OCI-M1 (cell line): ENCODE results near the gene LAGE3.

Experiments
- DNase-seq: peaks from one replicate; lab custom pipeline; 2025; lab: John Stamatoyannopoulos, UW

The LAGE3 gene

DNA sequence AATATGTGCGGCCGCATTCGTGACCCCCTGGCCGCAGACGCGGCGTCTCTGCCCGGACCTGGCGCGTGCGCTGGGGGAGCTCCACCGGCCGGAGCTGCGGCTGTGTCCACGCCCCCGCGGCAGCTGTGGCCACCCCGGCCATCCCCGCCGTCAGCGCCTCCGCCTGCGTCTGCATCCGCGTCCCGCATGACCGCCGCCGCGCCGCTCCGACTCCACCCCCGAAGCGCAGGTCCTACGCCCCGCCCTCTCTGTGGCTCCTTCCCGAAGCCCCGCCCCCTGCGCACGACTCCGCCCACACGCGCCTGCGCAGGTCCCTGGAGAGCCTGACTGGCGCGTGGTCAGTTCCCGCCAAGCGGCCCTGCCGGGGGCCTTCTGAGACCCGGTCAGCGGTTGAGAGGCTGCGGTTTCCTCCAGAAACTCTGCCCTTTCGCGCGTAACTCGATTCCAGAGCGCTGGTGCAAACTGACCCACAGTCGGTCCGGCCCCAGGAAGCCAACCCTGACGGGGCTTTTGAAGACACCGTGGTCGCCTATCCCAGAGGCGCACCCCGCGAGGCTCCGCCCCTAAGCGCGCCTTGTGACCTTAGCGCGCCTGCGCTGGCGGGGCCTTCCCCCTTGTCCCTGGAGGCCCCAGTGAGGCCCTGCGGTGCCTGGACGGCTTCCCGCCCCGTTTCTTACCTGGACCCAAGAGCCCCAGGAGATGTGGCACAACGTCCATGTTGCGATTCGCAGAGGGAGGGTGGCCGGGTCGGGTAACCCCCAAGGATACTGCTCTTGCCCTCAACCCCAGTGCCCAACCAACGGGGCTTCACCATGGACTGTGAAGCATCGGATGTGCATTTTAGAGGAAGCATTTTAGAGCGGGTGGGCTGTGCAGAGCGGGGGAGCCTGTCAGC is at the start of gene LAGE3:
TSS of gene LAGE3 (minus strand) at position 554 of the 895 bp plus-strand sequence. CDS start at position 188, 366 bp downstream.
- DNase-seq, result peak; percentile 97

GRCh38 chrX:154526901-154527675 is 48.0 kb upstream of the LAGE3 start:
- DNase-seq, result peak; percentile 87

- DNase-seq, result no peak
Observed at GRCh38 chrX:154525606-154526490, 46.8 kb upstream of the LAGE3 start.

DNA sequence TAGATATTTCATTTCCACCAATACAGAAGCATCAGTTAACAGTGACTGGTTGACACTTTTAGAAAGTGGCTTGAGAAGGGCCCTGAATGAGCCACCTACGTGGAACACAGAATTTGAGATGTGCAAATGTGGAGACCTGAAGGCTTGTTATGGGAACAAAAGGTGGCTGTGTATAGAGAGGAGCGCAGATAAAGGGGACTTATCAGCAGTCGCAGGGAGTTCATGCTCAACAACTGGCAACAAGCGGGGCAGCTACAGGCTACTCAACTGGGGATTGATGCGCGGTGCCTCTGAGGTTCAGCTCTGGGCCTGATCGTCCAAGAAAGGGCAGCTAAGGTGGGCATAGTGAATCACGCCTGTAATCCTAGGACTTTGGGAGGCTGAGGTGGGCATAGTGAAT is 40.3 kb upstream of the LAGE3 start:
- DNase-seq, result no peak

DNA sequence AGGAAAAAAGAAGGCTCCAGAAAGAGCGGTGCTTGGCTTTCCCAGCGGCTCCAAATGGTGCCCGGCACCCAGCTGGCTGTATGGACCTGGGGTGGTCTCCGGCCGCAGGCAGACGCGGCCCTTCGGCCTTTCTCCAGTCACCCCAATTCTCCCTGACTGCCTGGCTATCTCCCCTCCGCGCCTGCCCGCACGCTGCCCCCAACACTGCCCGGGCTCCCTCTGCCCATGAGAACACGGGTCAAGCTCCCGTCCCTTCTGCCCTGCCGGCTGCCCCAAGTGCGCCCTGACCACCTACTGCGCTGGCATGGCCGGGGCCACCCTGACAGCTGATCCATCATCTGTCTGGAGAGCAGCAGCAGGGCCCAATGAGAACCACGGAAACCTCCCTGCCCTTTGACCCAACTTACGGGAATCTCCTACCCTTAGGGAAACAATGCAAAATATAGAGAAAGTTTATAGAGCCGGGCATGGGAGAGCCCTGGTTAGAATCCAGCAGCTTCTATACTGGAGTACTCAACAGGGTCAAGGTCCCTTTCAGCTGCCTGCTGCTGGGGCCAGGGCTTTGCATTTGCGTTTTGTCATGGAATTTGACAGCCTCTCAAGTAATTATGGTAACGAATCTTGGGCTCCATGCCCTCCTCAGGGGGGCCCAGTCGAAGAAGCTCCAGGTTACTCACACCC is 38.2 kb upstream of the LAGE3 start:
- DNase-seq, result no peak

- peak; percentile 79 for DNase-seq
Observed at GRCh38 chrX:154516656-154517100, 37.6 kb upstream of the LAGE3 start.

- peak; percentile 93 for DNase-seq
Observed at GRCh38 chrX:154515966-154516655, 37.0 kb upstream of the LAGE3 start, which contains the start of gene FAM3A. Gene FAM3A, minus strand, starts transcription at chrX:154516232. Its CDS starts 460 bp downstream, at chrX:154515772.

DNA sequence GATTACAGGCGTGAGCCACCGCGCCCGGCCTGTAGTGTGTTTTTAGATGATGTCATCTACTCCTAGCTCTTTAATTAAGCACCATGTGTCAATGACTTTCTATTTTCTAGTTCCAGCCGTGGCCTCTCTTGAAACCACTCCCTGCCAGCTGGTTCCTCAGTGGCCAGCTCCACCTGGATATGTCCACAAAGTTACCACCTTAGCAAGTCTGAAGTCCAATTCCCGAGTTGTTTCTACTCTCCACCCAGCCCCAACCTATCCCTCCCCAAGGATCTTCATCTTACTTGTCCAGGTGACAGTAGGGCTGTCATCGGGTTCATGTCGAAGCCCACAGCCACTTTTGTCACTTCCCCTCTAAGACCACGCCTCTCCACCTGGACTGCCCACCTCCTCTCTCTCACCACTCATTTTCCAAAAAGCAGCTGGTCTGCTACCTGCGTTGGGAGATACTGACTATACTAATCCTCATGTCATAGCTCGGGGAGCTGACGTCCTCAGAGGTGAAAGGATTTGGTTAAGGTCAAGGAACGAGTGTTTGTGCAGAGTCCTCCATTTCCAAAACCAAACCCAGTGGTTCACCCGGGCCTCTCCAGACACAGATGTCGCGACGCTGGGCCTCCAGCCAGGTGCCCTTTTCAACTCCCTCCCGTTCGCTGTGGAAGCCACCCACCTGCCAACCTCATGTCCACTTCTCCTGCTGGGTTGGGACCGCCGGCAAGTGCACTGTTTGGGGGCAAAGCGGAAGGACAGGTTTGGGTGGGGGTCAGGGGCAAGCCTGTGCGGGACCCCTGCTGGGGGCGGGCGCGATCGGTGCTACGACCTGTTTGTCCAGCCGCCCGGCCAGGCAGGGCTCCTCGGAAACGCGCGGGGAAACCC is 36.2 kb upstream of the LAGE3 start:
- peak; percentile 23 for DNase-seq

GRCh38 chrX:154513716-154514115 is 34.6 kb upstream of the LAGE3 start:
- no peak for DNase-seq

DNA sequence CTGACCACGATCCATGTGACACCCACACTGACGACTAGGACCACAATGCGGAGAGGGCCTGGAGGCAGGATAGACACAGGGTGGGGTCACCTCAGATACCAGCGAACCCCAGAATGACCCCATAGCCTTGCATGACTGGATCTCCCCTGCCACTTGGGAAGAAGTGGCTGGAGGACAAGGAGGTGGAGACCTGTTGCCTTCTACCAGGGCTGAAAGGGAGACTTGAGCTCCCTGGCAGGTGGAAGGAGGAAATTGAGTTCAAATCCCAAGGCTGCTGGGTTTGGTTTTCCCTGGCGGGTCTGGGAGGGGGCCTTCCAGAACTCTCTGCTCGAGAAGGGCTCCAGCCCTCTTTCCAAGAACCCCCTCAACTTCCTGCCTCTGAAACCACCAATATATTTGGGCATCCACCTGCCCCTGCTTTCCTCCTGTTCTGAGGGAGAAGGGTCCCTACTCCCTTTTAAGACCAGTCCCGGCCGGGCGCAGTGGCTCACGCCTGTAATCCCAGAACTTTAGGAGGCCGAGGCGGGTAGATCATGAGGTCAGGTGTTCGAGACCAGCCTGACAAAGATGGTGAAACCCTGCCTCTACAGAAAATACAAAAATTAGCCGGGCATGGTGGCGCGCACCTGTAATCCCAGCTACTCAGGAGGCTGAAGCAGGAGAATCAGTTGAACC is 33.9 kb upstream of the LAGE3 start:
- no peak for DNase-seq

GRCh38 chrX:154511761-154512160 is 32.7 kb upstream of the LAGE3 start:
- DNase-seq, result no peak

GRCh38 chrX:154509455-154509854 is 30.4 kb upstream of the LAGE3 start:
- no peak for DNase-seq

DNA sequence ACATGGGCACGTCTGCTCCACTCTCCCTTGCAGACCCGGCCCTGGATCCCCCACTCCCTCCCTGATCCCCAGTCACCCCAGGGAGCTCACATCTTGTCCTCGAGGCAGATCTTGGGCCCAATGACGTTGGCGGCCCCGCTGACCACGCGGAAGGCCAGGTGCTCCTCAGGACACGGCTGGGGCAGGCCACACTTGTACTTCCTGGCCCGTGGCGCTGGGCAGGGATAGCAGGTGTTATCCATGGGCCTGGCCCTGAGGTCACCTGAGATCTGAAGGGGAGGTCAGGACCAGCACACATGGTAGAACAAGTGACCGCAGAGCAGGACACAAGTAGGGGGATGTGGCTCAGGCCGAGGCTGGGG is 29.3 kb upstream of the LAGE3 start:
- DNase-seq, result no peak

DNA sequence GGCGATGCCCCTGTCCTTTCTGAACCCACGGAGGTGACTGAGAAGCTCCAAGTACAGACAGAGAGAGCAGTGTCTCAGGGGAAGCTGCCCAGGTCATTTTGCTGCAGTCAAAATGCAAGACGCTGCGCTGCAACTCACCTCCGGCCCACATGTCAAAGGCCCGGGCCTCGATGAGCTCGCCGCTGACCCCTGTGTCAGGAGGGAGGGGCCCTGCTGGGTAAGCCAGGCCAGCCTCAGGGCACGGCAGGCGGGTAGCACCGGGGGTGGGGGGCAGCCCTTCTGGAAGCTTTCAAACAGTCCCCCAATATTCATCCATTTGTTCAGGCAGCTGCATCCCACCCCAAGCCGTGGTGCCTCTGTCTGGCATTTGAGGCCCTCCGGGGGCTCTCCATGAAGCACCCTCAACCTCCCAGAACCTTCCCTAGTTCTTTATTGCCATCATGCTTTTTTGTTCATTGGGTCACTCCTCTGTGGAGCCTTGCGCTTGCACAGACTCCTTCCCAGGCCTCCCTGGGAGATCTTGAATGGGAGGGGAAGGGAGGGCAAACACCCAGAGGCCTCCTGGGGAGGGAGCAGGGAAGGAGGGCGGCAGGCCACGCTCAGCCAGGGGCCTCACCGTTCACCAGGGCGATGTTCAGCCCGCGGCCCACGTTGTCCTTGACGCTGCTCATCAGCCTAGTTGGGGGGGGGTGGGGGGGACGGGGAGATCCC is 28.7 kb upstream of the LAGE3 start:
- no peak for DNase-seq

DNA sequence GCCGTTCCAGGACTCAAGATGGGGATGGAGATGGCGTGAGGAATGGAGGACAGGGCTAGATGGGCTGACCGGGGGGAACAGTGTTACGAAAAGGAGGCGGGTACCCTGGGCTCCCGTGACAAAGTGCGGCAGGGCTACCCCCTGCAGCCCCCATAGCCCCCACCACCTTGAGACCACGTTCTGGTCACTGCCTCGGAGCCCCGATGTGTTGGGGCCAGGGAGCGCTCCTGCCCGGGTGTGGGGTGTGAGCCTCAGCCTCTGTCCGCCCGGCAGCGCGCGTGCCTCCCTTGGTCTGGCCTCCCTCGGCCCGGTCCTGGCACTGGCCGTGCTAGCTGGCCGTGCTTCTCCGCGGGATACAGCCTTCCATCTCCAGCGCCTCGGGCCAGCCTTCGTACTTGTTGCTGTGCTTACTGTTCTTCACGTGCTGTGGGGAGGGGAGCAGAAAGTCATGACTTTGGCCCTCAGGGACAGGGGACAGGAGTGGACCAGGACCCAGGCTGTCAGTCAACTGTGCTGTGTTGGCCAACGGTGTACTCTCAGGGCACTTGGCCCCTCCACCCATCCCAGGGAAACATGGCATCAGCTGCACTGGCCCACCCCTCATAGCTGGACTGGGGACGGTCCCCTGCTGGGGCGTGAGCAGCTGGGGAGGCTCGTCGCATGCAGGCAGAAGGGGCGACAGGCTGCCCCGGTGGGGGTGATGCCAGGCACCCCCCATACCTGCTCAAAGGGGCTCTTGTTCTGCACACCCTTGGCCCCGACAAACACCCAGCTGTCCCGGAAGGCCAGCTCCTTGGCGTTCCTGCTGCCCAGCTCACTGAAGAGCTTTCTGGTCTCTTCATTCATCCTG is 27.6 kb upstream of the LAGE3 start:
- DNase-seq, result no peak

GRCh38 chrX:154505734-154506133 is 26.7 kb upstream of the LAGE3 start:
- no peak for DNase-seq

DNA sequence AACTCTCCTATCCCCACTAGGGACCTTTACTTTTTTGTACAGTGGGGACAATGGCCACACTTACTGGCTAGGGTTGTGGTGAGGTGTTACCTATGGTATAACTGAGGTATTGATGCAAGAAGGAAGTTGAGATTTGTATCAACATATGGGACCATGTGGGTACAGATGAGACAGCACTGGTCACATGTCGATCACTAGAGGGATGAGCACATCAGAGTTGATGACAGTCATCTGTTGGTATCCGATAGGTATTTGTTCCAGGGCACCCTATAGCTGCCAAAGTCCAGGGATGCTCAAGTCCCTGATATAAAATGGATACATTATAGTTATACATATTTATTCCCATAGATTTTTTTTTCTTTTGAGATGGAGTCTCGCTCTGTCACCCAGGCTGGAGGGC is 23.9 kb upstream of the LAGE3 start:
- no peak for DNase-seq

GRCh38 chrX:154502098-154502497 is 23.0 kb upstream of the LAGE3 start:
- no peak for DNase-seq
